HepG2 (cell line): ENCODE data around the gene TMEM221.

Source experiments
- CEBPB ChIP-seq: IDR thresholded peaks from 2 replicates; pipeline ENCODE4 v1.6.1; 2011; ENCODE audit warnings: low read depth, low read length, improper control_type of control experiment, borderline replicate concordance
- KAT7 ChIP-seq: IDR thresholded peaks from 2 replicates; pipeline ENCODE4 v1.6.1; 2018; ENCODE audit warnings: borderline replicate concordance, missing compliant biosample characterization
- MAZ ChIP-seq, 2 experiments: sonication (generic) in 1 of 2; formaldehyde crosslinking in 1 of 2; IDR thresholded peaks; 2 replicates each; pipeline versions ENCODE4 v1.5.0 to v1.6.1; 2012 to 2020; ENCODE audit warnings: low read depth in 2 of 2, mild to moderate bottlenecking in 2 of 2, borderline replicate concordance in 1 of 2, improper control_type of control experiment in 1 of 2, low read length in 1 of 2, missing genetic modification reagents in 1 of 2, moderate library complexity in 1 of 2
- YY1 ChIP-seq: IDR thresholded peaks from 2 replicates; pipeline ENCODE4 v1.6.1; 2011; ENCODE audit warnings: low read length, low read depth, moderate library complexity, mild to moderate bottlenecking; ENCODE audit not compliant: insufficient read depth, insufficient replicate concordance
- ZNF616 ChIP-seq: sonication (generic); formaldehyde crosslinking; IDR thresholded peaks from 2 replicates; pipeline ENCODE4 v1.5.0; 2020; ENCODE audit warnings: low read depth, mild to moderate bottlenecking, missing genetic modification reagents
- ZSCAN30 ChIP-seq: sonication (generic); formaldehyde crosslinking; IDR thresholded peaks from 2 replicates; pipeline ENCODE4 v1.5.0; 2020; ENCODE audit warnings: mild to moderate bottlenecking, missing genetic modification reagents
- TF ChIP-seq, protein P1 (sequence below), 2 experiments: IDR thresholded peaks; 2 replicates each; pipeline ENCODE4 v1.6.1; 2011 to 2012; ENCODE audit warnings: low read length in 2 of 2, borderline replicate concordance in 1 of 2, low read depth in 1 of 2, mild to moderate bottlenecking in 1 of 2, moderate library complexity in 1 of 2
- TF ChIP-seq, protein P2 (sequence below): sonication (generic); formaldehyde crosslinking; IDR thresholded peaks from 2 replicates; pipeline ENCODE4 v1.8.1; 2023; ENCODE audit warnings: mild to moderate bottlenecking, missing genetic modification reagents

DNA sequence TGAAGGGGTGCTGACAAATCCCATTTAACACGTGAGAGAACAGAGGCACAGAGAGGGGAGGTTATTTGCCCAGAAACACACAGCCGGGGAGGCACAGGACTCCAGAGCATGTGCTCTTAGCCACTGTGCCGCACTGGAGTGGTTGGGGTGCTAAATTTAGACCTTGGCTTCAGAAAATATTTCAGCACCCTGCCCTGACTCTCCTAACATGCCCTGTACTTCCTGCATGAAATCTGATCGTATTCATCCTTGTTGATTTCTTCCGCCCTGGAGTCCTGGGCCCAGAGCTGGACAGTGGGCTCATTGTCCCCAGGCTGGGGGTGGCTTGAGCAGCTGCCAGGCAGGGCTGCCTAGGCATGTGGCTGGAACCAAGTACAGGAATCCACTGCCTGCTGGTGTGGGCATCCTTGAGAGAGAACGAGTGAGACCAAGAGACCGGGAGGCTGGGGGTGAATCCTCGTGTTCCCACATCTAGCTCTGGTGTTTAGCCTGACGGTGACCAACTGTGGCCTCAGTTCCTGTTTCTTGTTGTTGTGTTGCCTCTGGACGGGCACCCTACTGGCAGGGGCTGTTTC lies 27.2 kb upstream of the TMEM221 start:
- TF ChIP-seq, protein P1, sequence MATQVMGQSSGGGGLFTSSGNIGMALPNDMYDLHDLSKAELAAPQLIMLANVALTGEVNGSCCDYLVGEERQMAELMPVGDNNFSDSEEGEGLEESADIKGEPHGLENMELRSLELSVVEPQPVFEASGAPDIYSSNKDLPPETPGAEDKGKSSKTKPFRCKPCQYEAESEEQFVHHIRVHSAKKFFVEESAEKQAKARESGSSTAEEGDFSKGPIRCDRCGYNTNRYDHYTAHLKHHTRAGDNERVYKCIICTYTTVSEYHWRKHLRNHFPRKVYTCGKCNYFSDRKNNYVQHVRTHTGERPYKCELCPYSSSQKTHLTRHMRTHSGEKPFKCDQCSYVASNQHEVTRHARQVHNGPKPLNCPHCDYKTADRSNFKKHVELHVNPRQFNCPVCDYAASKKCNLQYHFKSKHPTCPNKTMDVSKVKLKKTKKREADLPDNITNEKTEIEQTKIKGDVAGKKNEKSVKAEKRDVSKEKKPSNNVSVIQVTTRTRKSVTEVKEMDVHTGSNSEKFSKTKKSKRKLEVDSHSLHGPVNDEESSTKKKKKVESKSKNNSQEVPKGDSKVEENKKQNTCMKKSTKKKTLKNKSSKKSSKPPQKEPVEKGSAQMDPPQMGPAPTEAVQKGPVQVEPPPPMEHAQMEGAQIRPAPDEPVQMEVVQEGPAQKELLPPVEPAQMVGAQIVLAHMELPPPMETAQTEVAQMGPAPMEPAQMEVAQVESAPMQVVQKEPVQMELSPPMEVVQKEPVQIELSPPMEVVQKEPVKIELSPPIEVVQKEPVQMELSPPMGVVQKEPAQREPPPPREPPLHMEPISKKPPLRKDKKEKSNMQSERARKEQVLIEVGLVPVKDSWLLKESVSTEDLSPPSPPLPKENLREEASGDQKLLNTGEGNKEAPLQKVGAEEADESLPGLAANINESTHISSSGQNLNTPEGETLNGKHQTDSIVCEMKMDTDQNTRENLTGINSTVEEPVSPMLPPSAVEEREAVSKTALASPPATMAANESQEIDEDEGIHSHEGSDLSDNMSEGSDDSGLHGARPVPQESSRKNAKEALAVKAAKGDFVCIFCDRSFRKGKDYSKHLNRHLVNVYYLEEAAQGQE (IDR thresholded peaks at IDR 0.05; ENCODE audit: borderline replicate concordance in 1 of 2, low read depth in 1 of 2, low read length in 2 of 2), result peak in 1 of 2 experiments; percentile 8; a peak in 1 of 4 replicates
- TF ChIP-seq ZNF616 (CRISPR knock-in tag), result no peak
- TF ChIP-seq YY1, result no peak
- no peak for TF ChIP-seq CEBPB
- TF ChIP-seq KAT7, result no peak
- TF ChIP-seq MAZ (IDR thresholded peaks at IDR 0.05; ENCODE audit: borderline replicate concordance, low read depth, low read length), result no peak
- TF ChIP-seq MAZ (CRISPR knock-in tag; IDR thresholded peaks at IDR 0.05; ENCODE audit: low read depth), result no peak
- TF ChIP-seq ZSCAN30 (CRISPR knock-in tag), result no peak
- TF ChIP-seq, protein P2, sequence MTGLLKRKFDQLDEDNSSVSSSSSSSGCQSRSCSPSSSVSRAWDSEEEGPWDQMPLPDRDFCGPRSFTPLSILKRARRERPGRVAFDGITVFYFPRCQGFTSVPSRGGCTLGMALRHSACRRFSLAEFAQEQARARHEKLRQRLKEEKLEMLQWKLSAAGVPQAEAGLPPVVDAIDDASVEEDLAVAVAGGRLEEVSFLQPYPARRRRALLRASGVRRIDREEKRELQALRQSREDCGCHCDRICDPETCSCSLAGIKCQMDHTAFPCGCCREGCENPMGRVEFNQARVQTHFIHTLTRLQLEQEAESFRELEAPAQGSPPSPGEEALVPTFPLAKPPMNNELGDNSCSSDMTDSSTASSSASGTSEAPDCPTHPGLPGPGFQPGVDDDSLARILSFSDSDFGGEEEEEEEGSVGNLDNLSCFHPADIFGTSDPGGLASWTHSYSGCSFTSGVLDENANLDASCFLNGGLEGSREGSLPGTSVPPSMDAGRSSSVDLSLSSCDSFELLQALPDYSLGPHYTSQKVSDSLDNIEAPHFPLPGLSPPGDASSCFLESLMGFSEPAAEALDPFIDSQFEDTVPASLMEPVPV (CRISPR knock-in tag), result no peak; the same call in 1 of the 2 replicates
